HG03045 (cell line): ENCODE measurements around the gene IGFALS.

ENCODE experiments used
- ATAC-seq: cut with Tn5 transposase; IDR thresholded peaks from one replicate; pipeline ENCODE4 v1.9.1; 2021; ENCODE audit warnings: mild to moderate bottlenecking, moderate library complexity; ENCODE audit not compliant: unreplicated experiment

IGFALS gene

DNA sequence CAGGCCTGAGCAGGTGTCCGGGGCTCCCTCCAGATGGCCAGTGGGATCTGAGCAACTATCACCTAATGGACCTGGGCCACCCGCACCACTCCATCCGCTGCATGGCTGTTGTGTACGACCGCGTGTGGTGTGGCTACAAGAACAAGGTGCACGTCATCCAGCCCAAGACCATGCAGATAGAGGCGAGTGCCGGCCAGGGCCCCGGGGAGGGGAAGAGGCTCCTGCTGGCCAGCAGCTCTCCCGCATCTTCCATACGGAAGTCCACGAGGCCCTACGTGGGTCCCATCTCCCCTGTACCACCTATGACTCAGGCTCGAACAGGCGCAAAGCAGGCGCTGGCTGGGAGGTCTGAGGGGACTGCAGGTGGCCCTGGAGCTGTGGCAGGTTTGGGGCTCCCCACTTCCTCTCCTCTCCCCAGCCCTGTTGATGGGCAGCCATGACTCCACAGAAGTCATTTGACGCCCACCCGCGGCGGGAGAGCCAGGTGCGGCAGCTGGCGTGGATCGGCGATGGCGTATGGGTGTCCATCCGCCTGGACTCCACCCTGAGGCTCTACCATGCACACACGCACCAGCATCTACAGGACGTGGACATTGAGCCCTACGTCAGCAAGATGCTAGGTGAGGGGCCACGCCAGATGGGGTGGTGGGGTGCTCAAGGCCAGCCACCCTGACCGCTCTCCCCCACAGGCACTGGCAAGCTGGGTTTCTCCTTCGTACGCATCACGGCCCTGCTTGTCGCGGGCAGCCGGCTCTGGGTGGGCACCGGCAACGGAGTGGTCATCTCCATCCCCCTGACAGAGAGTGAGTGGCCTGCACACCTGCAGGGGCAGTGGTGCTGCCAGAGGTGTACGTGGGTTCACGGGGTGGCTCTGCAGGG is 26.1 kb downstream of the IGFALS start:
- no peak for ATAC-seq

DNA sequence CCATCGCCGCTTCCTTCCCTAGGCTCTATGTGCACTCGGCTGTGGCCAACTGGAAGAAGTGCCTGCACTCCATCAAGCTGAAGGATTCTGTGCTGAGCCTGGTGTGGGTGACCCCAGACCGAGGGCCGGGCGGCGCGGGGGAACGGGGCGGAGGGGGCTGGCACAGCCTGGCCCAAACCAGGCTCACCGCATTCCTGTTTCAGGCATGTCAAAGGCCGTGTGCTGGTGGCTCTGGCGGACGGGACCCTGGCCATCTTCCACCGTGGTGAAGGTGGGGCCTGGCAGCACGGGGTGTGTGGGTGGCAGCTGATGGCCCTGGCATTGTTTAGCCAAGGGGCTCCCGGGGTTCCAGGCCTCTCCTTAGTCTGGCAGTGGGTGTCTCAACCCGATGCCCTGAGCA is 26.8 kb downstream of the IGFALS start:
- no peak for ATAC-seq

DNA sequence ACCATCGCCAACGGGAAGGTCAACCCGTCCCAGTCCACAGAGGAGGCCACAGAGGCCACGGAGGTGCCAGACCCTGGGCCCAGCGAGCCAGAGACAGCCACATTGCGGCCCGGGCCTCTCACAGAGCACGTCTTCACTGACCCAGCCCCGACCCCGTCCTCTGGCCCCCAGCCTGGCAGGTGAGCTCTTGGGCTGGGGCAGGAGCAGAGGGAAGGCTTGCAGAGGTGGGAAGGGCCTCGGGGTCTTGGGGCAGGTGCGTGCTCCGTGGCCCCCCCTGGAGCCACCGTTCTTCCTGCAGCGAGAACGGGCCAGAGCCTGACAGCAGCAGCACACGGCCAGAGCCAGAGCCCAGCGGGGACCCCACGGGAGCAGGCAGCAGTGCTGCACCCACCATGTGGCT is 27.3 kb downstream of the IGFALS start:
- no peak for ATAC-seq

DNA sequence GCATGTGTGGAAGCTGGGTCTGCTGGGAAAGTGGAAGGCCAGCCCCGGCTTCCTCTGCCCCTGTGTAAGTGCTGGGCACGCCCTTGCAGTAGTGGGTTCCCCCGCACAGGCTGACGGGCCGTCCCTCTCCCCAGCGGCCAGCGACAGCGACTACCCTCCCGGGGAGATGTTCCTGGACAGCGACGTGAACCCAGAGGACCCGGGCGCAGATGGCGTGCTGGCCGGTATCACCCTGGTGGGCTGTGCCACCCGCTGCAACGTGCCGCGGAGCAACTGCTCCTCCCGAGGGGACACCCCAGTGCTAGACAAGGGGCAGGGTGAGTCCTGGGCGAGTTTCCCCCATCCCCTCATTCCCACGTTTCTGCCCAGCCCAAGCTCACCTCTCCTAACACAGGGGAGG is 27.7 kb downstream of the IGFALS start:
- ATAC-seq, result no peak

DNA sequence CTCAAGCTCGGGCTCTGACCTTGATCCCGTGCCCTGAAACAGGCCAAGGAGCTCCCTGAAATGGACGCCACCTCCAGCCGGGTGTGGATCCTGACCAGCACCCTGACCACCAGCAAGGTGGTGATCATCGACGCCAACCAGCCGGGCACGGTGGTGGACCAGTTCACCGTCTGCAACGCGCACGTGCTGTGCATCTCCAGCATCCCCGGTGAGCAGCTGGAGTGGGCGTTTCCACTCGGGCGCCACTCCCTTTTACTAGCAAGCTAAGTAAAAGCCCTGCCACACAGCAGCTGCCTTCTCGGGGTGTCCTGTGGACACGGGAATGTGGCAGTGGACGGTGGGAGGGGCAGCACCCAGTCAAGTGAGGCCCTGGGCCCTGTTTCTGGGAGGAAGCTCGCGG is 28.5 kb downstream of the IGFALS start:
- ATAC-seq, result no peak

DNA sequence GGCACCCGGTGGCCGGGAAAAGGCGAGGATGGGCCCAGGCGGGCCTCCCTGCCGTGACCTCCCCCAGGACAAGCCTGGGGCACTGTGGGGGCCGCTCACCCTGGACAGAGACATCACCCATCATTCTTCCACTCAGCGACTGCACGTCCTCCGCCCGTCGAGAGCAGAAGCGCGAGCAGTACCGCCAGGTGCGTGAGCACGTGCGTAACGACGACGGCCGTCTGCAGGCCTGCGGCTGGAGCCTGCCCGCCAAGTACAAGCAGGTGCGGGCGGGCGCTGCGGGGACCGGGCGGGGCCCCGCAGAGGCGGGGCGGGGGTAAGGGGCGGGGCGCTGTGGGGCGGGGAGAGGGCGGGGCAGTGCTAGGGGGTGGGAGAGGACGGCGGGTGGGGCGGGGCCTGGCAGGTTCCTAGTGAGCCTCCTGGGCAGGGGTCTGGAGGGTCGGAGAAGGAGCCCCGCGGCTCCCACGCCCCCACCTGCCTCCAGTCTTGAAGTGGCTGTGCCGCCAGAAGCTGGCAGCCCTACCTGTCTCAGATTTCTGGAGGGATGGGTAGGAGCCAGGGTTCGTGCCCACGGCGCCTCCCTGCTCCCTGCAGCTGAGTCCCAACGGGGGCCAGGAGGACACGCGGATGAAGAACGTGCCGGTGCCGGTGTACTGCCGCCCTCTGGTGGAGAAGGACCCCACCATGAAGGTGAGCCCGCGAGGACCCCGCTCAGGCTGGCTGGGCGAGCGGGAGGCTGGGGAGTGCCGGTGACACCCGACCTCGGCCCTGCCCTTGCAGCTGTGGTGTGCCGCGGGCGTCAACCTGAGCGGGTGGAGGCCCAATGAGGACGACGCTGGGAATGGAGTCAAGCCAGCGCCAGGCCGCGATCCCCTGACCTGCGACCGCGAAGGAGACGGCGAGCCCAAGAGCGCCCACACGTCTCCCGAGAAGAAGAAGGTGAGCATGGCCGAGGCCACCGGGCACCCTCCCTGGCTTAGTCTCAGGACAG is 29.7 kb downstream of the IGFALS start:
- no peak for ATAC-seq

DNA sequence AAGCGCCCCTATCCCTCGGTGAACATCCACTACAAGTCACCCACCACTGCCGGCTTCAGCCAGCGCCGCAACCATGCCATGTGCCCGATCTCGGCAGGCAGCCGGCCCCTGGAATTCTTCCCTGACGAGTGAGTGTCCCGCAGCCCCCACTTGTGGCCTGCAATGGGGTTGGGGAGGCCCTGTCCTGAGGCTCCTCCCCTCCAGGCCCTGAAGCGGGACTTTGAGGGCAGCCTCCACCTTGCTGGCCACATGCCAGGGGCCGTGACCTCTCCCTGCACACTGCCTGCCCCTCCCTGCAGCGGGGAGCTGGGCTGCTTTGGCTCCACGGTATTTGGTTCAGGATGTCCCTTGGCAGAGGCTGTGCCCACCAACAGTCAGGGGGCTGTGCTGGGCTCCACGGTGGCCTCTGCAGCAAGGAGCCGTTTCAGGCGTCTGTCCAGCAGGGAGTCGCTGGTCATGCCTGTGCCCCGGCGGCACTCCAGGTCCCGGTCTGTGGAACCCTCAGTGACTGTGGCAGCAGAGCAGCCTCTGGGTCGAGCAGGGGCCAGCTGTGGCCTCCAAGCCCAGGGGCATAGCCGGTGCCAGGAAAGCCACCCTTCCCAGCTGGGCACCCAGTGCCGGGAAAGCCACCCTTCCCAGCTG is 30.5 kb downstream of the IGFALS start:
- no peak for ATAC-seq

DNA sequence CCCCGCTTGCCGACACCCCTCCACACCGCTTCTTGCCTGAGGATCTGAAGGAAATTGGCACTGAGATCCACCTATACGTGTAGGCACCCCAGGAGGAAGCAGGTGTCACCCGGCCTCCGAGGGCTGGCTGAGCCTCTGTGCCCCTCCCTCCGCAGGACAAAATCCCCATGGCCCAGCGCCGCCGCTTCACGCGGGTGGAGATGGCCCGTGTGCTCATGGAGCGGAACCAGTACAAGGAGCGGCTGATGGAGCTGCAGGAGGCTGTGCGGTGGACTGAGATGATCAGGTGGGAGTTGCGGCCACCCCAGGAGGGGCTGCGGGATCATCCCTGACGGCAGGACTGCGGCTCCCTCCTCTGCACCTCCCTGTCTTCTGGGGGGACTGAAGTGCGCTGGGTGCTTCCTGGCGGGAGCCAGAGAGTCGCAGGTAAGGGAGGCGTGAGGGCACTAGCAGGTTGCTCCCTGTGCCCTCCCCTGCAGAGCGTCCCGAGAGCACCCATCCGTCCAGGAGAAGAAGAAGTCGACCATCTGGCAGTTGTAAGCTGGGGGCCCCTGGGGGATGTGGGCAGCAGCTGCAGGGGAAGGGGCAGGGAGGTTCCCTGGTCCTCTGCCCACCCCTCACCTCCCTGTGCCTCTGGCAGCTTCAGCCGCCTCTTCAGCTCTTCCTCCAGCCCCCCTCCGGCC is 31.2 kb downstream of the IGFALS start:
- ATAC-seq, result no peak

DNA sequence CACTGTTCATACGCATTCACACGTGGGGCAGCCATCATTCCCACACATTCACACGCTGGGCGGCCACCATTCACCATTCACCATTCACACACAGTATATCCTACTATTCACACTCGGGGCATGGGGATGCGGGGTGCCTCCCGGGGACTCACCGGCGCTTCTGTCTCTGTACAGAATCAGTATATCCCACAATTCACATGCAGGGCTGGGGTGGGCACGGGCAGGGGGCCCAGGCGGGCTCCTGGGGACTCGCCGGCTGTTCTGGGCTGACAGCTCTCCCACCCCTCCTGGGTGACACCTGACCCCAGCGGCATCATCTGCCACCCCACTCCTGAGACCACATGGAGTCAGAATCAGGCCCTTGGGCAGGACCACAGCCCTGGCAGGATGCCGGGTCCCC is 31.8 kb downstream of the IGFALS start:
- ATAC-seq, result no peak

DNA sequence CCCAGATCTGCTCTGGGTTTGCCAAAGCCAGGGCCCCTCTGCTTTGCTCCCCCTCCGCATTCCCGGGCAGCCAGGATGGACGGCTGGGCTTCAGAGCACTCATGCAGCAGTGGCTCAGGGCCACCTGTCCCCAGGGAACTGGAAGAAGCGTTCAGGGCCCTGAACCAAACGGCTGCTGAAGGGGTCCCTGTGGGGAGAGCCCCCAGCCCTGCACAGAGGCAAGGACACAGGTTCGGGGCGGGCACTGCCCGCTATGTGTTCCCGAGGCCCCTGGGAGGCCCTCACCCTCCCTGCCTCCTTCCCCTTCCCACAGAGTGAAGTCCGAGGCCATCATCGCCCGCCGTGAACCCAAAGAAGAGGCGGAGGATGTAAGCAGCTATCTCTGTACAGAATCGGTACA is 32.6 kb downstream of the IGFALS start:
- no peak for ATAC-seq

DNA sequence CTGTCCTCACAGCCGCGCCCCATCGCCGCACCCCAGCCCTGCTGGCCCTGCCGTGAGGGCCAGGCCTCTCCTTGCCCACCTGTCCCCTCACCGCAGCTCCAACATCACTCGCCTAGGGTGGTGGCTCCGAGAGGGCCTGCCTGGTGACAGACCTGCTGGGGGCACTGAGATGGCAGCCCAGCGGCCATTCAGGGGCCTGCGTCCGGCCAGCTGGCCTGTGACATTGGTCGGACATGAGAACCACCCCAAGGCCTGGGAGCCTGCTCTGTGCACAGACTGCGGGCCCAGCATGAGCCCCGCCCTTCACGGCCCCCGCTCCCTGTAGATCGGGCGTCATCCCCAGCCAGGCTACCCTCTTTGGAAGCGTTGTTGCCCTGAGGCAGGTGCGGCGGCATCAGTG is 34.0 kb downstream of the IGFALS start:
- no peak for ATAC-seq

DNA sequence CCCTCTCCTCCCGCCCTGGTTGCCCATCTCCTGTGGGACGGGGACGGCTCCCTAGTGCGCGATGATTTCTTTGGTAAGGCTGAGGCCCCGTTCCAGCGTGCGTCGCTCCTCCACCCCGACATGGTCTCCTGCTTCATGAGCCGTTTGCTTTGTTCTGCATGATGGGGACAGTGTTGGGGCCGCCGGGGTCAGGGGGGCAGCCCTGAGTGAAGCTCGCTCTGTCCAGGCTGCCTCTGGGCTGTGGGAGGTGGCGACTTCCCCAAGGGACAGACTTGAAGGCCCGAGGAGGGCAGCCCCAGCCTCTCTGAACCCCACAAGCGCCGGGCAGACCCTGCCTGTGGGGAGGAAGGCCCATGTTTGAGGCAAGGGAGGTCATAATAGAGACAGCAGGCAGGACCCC is 34.6 kb downstream of the IGFALS start:
- ATAC-seq, result no peak

DNA sequence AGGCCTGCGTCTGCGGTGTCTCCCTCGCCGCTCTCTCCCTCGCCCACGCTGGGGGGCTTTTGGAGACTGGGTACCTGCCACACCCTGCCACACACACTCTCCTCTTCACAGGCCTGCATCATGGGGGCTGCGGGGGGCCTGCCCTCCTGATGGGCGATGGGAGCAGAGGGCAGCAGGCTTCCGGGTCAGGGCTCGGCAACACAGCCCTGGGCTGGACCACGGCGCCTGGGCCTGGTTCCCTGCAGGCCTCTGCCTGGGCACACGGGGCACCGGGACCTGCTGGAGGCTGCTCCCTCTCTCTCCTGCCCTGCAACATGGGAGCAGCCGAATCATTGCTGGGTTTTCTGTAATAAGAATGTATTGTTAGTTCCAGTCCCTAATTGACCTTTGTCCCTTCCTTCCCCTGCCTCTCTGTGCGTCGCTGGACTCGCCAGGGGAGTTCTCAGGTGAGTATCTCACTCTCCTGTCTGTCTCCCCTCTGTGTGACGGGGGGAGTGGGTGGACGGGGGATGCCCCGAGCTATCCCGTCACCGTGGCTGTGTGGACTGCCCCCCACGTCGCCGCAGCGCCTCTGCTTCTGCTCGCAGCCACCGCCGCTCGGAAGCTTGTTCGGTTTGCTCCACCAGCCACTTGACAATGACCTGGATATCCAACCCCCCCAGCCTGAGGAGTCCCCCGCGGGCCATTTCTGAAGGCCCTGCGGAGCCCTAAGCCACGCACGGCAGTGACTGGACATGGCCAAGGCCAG is 35.6 kb downstream of the IGFALS start:
- no peak for ATAC-seq

DNA sequence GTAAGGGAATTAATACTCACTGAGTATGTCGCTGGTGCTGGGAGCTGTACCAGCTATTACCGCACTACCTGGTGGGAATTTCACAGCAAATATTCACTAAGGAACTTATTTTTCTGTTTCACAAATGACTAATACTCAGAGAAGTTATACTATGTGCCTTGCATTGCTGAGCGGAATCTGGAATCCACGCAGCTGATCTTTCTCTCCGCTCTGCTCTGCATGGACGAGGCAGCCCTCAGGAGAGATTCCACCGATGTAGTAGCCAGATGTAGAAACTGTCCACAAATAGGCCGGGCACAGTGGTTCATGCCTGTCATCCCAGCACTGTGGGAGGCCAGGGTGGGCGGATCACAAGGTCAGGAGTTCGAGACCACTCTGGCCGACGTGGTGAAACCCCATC is 39.3 kb downstream of the IGFALS start:
- ATAC-seq, result no peak

DNA sequence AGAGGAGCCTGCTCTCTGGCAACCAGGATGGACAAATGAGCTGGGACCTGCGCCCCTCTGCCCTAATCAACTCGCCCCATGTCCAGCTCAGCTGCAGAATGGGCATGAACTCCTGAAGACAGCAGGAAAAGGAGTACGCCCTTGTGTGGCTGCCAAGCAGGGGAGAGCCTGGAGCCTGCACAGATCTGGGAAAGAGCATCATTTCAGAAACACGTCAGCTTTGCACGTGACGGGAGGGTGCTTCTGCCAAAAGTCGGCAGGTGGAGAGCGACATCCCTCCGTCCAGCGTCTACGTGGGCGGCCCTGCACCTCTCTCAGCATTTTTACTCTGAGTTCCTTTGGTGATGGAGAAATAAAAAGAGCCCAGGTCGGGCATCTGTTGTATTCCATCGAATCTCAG is 40.7 kb downstream of the IGFALS start:
- no peak for ATAC-seq

DNA sequence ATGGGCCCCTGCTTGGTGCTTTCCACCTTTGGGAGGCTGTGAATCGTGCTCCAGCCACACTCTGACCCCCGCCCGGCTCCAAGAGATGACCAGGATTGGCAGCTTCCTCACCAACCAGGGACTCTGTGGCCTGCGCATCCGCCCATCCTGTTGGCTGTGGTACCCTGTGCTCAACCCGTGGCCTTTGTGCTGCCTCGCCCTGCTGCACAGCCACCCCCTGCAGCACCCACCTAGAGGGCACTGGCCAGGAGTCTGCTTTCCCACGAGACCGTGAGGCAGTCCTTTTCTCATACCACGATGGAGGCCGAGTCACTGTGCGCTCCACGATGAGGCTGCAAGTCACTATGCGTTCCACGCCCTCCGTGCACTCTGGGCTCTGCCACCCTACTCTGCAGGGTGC is 41.6 kb downstream of the IGFALS start:
- ATAC-seq, result no peak

DNA sequence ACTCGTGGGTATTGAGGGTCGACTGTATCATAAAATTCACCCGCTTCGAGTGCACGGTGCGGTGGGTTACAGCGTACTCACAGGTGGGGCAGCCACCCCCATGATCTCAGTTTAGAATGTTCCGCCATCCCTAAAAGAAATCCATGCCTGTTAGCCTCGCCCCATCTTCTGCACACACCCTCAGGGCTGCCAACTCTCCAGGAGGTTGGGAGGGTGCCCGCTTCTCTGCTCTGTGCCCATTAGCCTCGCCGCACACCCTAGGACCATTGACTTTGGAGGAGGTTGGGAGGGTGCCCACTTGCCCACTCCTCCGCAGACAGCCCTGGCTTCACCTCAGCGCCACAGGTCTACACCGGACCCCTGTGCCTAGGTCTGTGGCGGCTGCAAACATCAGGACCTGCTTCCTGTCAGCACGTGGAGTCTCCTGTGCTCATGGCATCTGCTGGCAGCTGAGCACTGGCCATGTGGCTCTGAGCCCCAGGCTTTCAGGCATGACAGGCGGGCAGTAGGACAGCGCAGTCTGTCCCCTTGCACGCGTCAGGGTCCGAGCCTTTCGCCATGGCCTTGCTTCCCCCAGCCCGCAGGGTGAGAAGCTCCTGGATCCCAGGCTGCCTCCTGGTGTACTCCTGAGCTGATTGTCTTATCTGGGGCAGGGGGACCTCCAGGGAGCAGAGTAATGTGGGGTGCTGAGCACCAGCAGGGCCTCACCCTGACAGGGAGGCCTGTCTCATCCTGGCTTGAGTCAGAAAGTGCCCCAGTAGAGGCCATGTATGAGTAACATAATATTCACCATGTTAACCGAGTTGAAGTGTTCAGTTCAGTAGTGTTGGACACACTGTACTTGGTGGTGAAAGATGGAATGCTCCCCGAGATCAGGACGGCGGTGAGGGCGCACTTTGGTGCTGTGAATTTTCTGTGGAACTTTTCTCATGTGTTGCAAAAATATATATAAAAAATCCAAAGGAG is 44.1 kb downstream of the IGFALS start:
- ATAC-seq, result no peak

DNA sequence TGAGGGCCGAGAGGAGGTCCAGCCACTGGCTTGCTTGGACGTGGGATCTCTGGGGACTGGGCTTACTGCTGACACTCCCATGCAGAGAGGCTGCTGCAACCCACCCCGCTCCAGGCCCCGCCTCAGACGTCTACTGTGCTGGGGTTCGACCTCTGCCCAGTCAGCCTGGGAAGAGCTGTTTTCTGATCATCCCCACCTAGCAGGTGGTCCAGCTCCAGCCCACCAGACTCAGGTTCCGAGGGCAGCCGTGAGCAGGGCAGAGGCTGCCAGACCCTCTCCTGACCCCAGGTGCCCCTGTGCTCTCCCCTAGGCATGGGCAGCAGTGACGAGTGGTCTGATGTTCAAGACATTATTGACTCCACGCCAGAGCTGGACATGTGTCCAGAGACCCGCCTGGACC is 45.6 kb downstream of the IGFALS start:
- ATAC-seq, result no peak

DNA sequence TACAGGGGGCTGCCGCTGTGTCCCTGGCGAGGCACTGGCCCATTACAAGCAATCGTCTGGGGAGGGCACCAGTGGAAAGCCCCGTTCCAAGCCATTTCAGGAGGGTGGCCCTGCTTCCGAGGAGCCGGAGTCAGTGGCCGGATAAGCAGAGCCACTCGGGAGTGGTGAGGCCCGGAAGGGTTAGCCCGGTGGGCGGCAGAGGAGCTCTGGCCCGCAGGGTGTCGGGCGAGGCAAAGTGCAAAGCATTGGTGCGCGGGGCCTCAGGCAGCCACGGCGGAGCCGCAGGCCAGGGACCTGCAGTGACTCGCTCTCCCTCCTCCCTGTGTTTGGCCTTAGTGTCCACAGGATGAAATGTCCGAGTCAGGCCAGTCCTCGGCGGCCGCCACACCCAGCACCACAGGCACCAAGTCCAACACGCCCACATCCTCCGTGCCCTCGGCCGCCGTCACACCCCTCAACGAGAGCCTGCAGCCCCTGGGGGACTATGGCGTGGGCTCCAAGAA is 46.8 kb downstream of the IGFALS start:
- ATAC-seq, result no peak
